HepG2 (cell line): ENCODE results near the gene CCT7. TPM values are rescaled to one million over a fixed set of nuclear protein-coding genes. Genes with fewer than 3 reads are reported as not detected.
A peak's percentile ranks its signal among the peaks of the same experiment; 100 is the strongest.

Experiments
- CCAR2 ChIP-seq: fragments of 200-400 bp; formaldehyde crosslinking; optimal IDR thresholded peaks from 2 replicates; pipeline ENCODE3; 2018; ENCODE audit warnings: low read depth, mild to moderate bottlenecking, low read length, moderate library complexity
- CCDC6 ChIP-seq: sonication (generic); formaldehyde crosslinking; IDR thresholded peaks from 2 replicates; pipeline ENCODE4 v1.8.1; 2022; ENCODE audit warnings: mild to moderate bottlenecking, missing genetic modification reagents, moderate library complexity
- CHD2 ChIP-seq: IDR thresholded peaks from 2 replicates; pipeline ENCODE4 v1.6.1; 2011; ENCODE audit warnings: low read depth, low read length, improper control_type of control experiment
- FOXC1 ChIP-seq: sonication (generic); formaldehyde crosslinking; IDR thresholded peaks from 2 replicates; pipeline ENCODE4 v1.8.0; 2022; ENCODE audit warnings: mild to moderate bottlenecking, missing genetic modification reagents, borderline replicate concordance
- HMGXB3 ChIP-seq: sonication (generic); formaldehyde crosslinking; IDR thresholded peaks from 2 replicates; pipeline ENCODE4 v1.4.0; 2020; ENCODE audit warnings: missing genetic modification reagents, borderline replicate concordance
- HOXA3 ChIP-seq: sonication (generic); formaldehyde crosslinking; IDR thresholded peaks from 2 replicates; pipeline ENCODE4 v1.5.0; 2020; ENCODE audit warnings: missing genetic modification reagents
- NFKBIZ ChIP-seq: IDR thresholded peaks from 2 replicates; pipeline ENCODE4 v1.6.1; 2018; ENCODE audit warnings: missing genetic modification reagents, missing compliant biosample characterization
- RBM22 ChIP-seq: fragments of 200-400 bp; formaldehyde crosslinking; optimal IDR thresholded peaks from 2 replicates; pipeline ENCODE3; 2017; ENCODE audit warnings: mild to moderate bottlenecking, low read length, moderate library complexity
- U2AF2 ChIP-seq: fragments of 200-400 bp; formaldehyde crosslinking; IDR thresholded peaks from 2 replicates; pipeline ENCODE4 v1.6.1; 2017; ENCODE audit warnings: low read depth, mild to moderate bottlenecking, low read length
- XBP1 ChIP-seq: sonication (generic); formaldehyde crosslinking; IDR thresholded peaks from 2 replicates; pipeline ENCODE4 v1.5.0; 2020; ENCODE audit warnings: missing genetic modification reagents
- ZC3H13 ChIP-seq: sonication (generic); formaldehyde crosslinking; IDR thresholded peaks from 2 replicates; pipeline ENCODE4 v1.8.1; 2023; ENCODE audit warnings: mild to moderate bottlenecking, missing genetic modification reagents, moderate library complexity
- ZNF276 ChIP-seq: sonication (generic); formaldehyde crosslinking; IDR thresholded peaks from 2 replicates; pipeline ENCODE4 v1.4.0; 2020; ENCODE audit warnings: mild to moderate bottlenecking, low read depth, missing genetic modification reagents
- ZNF33B ChIP-seq: sonication (generic); formaldehyde crosslinking; IDR thresholded peaks from 2 replicates; pipeline ENCODE4 v1.5.1; 2020; ENCODE audit warnings: mild to moderate bottlenecking, missing genetic modification reagents
- ZNF768 ChIP-seq: sonication (generic); formaldehyde crosslinking; IDR thresholded peaks from 2 replicates; pipeline ENCODE4 v1.4.0; 2020; ENCODE audit warnings: missing genetic modification reagents
- polyA plus RNA-seq, 8 experiments: library from polyadenylated mRNA; depleted of rRNA in 3 of 8; stranded (reverse) in 7 of 8; unstranded in 1 of 8; fragments of >200 nt; fragmentation: Illumina TruSeq in 4 of 8; extraction: Trizol in 4 of 8; gene quantifications; 2 replicates each; pipeline versions ENCODE4 v1.2.1 to v1.2.3, GENCODE V29; 2011 to 2016; ENCODE audit warnings: low read depth in 4 of 8, missing spikeins in 1 of 8, mixed read lengths in 1 of 8; ENCODE audit not compliant: insufficient read depth in 1 of 8
- total RNA-seq, 5 experiments: library from RNA; depleted of rRNA; stranded (reverse); fragments of >200 nt; fragmentation: Illumina TruSeq; extraction: Trizol; gene quantifications; 2 replicates each; pipeline ENCODE4 v1.2.3, GENCODE V29; 2016; ENCODE audit warnings: low read depth in 1 of 5
- TF ChIP-seq, protein P1 (sequence below): sonication (generic); formaldehyde crosslinking; IDR thresholded peaks from 2 replicates; pipeline ENCODE4 v1.5.0; 2020; ENCODE audit warnings: mild to moderate bottlenecking, missing genetic modification reagents
- TF ChIP-seq, protein P2 (sequence below): sonication (generic); formaldehyde crosslinking; IDR thresholded peaks from 2 replicates; pipeline ENCODE4 v1.5.1; 2020; ENCODE audit warnings: mild to moderate bottlenecking, missing genetic modification reagents, moderate library complexity

CCT7 gene
- total and polyA plus RNA-seq, 2 of the 13 experiments (the other 11 are each of a cell fraction or from before 2014, with no cell fraction given): 347 to 517 TPM

- TF ChIP-seq, protein P1, sequence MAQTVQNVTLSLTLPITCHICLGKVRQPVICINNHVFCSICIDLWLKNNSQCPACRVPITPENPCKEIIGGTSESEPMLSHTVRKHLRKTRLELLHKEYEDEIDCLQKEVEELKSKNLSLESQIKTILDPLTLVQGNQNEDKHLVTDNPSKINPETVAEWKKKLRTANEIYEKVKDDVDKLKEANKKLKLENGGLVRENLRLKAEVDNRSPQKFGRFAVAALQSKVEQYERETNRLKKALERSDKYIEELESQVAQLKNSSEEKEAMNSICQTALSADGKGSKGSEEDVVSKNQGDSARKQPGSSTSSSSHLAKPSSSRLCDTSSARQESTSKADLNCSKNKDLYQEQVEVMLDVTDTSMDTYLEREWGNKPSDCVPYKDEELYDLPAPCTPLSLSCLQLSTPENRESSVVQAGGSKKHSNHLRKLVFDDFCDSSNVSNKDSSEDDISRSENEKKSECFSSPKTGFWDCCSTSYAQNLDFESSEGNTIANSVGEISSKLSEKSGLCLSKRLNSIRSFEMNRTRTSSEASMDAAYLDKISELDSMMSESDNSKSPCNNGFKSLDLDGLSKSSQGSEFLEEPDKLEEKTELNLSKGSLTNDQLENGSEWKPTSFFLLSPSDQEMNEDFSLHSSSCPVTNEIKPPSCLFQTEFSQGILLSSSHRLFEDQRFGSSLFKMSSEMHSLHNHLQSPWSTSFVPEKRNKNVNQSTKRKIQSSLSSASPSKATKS (CRISPR knock-in tag): no peak
- no peak for TF ChIP-seq ZNF33B
- TF ChIP-seq CHD2: no peak
- peak; percentile 10 for TF ChIP-seq RBM22
- no peak for TF ChIP-seq ZNF276 (CRISPR knock-in tag)
- peak; percentile 54; the same call in 1 of the 2 replicates for TF ChIP-seq ZNF768 (CRISPR knock-in tag)
- no peak for TF ChIP-seq XBP1 (CRISPR knock-in tag)
- TF ChIP-seq HOXA3 (CRISPR knock-in tag): no peak
- TF ChIP-seq, protein P2, sequence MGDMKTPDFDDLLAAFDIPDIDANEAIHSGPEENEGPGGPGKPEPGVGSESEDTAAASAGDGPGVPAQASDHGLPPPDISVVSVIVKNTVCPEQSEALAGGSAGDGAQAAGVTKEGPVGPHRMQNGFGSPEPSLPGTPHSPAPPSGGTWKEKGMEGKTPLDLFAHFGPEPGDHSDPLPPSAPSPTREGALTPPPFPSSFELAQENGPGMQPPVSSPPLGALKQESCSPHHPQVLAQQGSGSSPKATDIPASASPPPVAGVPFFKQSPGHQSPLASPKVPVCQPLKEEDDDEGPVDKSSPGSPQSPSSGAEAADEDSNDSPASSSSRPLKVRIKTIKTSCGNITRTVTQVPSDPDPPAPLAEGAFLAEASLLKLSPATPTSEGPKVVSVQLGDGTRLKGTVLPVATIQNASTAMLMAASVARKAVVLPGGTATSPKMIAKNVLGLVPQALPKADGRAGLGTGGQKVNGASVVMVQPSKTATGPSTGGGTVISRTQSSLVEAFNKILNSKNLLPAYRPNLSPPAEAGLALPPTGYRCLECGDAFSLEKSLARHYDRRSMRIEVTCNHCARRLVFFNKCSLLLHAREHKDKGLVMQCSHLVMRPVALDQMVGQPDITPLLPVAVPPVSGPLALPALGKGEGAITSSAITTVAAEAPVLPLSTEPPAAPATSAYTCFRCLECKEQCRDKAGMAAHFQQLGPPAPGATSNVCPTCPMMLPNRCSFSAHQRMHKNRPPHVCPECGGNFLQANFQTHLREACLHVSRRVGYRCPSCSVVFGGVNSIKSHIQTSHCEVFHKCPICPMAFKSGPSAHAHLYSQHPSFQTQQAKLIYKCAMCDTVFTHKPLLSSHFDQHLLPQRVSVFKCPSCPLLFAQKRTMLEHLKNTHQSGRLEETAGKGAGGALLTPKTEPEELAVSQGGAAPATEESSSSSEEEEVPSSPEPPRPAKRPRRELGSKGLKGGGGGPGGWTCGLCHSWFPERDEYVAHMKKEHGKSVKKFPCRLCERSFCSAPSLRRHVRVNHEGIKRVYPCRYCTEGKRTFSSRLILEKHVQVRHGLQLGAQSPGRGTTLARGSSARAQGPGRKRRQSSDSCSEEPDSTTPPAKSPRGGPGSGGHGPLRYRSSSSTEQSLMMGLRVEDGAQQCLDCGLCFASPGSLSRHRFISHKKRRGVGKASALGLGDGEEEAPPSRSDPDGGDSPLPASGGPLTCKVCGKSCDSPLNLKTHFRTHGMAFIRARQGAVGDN (CRISPR knock-in tag): peak; percentile 30; the same call in 1 of the 2 replicates
- no peak for TF ChIP-seq FOXC1 (CRISPR knock-in tag)
- no peak for TF ChIP-seq CCAR2
- no peak for TF ChIP-seq NFKBIZ (CRISPR knock-in tag)
- TF ChIP-seq CCDC6 (CRISPR knock-in tag): 0 out of 2 replicates have a peak, but pooled peaks have one; percentile 53
- TF ChIP-seq ZC3H13 (CRISPR knock-in tag): 0 out of 2 replicates have a peak, but pooled peaks have one; percentile 12
- no peak for TF ChIP-seq HMGXB3 (CRISPR knock-in tag)
- TF ChIP-seq U2AF2: no peak
These were observed 21.0 kb downstream of the CCT7 start (continued) for GRCh38 chr2:73255007-73255644.
